ENCODE measurements around the gene PLIN5.
A peak's percentile ranks its signal among the peaks of the same experiment; 100 is the strongest.
"Not testable (repeated sequence)": the region's sequence is repeated elsewhere in the genome, so short reads cannot be mapped to it uniquely, and the experiment has no call there.

PLIN5 gene

DNA sequence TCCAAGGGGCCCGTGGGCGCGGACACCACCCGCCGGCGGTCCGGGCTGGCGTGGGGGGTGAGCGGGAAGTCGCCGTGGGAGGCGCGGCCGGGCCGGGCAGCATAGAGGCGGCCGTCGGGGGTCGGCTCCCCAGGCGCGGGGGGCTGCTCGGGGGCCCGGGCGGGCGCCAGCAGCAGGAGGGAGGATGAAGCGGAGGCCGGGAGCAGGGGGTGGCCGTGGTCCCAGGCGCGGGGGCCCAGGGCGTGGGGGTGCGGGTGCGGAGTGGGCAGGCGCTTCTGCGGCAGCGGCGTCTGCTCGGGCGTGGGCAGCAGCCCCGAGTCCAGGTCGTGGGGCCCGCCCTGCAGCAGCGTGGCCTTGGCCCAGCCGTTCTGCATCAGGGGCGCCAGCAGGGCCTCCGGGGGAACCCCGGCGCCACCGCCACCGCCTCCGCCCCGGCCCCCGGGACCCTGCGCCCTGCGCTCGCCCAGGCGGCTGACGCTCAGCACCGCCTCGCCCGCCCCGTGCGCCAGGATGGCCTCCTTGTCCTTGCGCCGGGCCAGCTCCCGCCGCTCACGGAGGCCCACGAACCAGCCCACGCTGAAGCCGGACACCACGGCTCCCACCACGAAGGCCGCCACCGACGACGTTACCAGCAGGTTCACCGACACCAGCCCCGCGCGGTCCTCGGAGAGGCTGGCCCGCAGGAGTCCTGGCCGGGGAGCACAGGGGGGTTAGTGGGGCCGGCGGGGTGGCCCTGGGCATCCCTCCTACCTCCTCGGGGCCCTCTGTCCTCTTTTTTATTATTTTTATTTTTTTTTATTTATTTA lies 9.0 kb upstream of the PLIN5 start:
- no peak for DNase-seq

DNA sequence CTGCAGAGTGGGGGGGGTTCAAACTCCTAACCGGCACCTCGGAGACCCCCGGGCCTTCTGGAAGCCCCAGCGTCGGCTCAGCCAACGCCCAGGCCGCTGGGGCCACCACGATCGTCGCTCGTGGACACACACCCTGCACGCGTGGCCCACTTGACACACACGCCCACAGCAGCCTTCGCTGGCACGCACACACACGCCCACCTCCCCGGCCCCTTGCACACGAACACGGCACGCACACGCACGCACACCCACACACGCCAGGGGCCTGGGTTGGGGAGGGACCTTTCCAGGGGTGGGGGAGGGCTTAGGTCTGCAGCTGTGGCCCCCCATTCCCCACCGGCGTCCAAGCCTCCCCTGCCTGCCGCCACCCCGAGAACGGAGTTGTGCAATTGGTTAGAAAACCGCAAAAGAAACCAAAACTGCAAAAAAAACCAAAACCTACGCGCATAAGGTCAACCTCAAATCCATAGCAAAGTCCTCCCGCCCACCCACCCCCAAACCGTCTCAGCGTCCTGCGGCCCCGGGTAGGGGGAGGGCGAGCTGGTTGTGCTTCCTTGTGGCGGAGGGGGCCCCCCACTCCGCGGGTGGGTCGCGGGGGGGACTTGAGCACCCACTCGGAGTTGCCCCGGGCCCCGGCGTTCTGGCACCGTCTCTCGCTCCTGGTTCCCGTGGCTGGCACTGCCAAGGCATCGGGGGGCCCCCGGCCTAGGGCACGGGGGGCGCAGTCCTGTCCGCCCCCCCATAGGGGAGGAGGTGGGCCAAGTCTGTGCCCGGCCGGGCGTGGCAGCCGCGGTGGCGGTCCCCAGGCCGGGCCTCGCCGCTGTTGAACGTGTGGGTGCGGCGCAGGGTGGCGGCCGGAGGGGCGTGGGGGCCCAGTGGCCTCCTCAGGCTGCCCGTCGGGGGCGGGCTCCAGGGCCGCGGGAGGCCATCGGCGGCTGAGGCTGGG lies 8.1 kb upstream of the PLIN5 start:
- DNase-seq = no peak

DNA sequence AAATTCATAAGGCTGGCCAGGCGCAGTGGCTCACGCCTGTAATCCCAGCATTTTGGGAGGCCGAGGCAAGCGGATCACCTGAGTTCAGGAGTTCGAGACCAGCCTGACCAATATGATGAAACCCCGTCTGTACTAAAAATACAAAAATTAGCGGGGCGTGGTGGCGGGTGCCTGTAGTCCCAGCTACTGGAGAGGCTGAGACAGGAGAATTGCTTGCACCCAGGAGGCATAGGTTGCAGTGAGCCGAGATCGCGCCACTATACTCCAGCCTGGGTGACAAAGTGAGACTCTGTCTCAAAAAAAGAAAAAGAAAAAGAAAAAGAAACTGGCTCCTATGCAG lies 6.8 kb upstream of the PLIN5 start:
- not testable (repeated sequence) for DNase-seq

DNA sequence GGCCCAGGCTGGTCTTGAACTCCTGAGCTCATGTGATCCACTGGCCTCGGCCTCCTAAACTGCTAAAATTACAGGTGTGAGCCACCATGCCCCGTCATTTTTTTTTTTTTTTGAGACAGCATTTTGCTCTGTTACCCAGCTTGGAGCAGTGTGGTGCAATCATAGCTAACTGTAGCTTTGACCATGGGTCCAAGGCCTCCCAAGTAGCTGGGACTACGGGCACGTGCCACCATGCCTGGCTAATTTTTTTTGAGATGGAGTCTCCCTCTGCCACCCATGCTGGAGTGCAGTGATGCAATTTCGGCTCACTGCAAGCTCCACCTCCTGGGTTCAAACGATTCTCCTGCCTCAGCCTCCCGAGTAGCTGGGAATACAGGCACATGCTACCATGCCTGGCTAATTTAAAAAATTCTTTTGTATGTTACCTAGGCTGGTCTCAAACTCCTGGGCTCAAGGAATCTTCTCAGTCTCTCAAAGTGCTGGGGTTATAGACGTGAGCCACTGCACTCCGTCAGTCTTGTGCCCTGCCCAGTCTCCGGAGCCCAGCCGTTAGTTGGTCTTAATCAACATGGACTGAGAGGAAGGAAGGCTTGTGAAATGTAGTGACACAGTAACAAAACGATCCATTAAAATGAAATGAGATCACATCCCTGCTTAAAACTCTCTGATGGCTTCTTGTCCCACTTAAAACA lies 6.2 kb upstream of the PLIN5 start:
- DNase-seq = no peak

DNA sequence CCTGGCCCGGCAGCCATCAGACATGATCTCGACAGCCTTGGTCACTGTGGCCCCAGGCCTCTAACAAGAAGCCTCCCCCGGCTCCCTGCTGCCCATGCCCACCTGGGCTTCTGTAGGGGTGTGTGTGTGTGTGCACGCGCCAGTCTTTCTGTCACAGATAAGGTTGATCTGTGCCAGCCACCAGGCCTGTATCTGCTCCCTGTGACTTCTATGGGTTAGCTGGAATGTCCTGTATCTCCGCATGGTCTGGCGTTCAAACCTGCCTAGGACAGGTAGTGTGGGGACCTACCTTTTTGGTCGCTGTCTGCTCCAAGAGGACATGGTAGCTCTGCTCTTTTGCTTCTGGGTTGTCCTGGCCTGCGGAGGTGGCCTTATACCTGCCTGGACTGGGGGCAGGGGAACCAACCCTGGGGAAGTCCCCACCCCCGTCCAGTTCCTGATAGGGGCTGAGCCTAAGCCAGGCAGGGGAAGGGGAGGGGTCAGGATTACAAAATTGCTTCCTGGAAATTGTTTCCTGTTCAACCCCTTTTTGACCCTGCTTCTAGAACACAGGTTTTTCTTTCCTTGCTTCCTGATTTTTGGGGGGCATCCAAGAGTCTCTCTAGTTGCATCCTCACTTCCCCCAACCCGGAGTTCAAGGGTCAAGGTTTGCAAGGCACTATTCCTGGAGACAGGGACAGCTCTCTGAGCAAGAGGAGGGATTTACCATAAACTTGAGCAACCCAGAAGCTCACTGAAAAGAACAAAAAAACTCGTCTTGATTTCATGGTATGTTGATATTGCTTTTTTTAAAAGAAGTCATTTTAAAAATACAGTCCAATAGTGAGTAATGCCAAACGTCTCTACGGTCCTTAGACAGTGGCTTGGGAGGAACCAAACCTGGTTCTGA lies 4.9 kb upstream of the PLIN5 start, which contains the start of gene LRG1:
Gene LRG1 (minus strand): TSS at position 344 of the 889 bp plus-strand sequence. CDS start 23 bp downstream, at position 321.
- no peak for DNase-seq

DNA sequence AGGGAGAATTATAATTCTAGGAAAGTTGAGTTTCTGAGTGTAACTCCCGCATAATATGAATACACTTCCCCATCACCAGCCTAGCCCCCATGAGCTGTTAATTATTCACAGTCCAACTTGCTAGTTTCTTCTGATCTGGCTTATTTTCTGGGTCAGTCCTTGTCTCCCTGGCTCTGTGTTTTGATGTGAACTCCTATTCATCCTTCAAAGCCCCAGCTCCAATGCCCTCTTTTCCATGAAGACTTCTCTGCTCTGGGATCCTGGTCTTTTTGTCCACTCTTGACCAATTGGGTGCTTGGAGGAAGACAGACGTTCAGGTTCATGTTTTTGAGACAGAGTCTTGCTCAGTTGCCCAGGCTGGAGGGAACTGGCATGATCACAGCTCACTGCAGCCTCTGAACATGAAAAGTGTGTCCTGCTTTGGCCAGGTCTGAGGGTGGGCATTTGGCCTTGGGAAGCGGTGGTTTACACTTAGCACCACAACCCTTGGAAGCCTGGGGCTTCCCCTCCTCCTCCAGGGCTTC lies 4.2 kb upstream of the PLIN5 start:
- DNase-seq = no peak

DNA sequence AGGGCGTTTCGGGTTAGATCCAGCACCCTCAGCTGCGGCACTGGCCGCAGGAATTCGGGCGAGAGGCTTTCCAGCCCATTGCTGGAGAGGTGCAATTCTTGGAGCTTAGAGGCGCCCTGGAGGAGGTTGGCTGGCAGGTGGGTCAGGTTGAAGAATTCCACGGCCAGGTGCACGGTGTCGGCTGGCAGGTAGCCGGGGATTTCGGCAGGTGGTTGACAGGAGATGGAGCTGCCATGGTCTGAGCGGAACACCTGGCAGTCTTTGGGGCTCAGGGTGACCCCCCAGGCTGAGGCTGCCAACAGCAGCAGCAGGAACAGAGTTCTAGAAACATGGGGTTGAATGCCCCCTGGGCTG lies 3.6 kb upstream of the PLIN5 start:
- no peak for DNase-seq

DNA sequence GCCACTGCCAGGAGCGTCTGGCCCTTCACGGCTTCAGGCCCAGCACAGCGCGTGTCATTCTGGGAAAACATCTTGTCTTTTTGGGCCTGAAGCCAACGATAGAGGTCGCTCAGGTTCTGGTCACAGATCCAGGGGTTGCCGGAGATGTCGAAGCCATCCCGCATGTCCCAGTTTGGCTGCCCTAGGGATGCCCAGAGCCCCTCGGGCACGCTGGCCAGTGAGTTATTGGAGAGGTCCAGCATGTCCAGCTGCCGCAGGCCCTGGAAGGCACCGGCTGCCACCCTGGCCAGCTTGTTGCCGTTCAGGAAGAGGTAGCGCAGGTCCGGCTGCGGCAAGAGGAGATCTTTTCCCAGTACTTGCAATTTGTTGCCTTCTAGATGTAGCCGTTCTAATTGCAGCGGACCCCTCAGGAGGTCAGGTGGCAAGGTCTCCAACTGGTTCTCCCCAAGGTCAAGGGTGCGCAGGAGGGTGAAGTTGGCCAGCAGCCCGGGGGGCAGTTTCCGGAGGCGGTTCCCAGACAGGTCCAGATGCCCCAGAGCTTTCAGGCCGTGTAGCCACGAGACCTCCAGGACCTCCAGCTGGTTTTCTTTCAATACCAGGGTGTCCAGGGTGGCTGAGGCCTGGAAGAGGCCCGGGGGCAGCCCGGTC lies 3.1 kb upstream of the PLIN5 start:
- DNase-seq = no peak

DNA sequence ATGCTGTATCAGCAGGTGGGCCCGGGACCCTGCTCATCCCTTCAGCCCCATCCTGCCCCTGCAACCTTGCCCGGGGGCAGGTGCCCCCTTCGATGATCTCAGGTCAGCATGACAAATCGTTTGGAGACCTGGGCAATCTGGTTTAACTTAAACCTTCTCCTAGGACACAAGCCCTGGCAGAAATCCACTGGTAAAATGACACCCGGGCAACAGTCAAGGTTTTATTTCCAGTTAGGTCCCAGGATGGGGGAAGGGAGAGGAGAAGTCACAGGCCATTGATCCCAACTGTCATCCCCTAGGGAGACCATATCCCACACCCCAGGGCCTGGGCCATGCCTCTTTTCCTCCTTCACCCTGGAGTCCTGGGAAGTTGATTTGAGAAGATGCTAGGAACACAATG lies 1.8 kb upstream of the PLIN5 start:
- DNase-seq = no peak

DNA sequence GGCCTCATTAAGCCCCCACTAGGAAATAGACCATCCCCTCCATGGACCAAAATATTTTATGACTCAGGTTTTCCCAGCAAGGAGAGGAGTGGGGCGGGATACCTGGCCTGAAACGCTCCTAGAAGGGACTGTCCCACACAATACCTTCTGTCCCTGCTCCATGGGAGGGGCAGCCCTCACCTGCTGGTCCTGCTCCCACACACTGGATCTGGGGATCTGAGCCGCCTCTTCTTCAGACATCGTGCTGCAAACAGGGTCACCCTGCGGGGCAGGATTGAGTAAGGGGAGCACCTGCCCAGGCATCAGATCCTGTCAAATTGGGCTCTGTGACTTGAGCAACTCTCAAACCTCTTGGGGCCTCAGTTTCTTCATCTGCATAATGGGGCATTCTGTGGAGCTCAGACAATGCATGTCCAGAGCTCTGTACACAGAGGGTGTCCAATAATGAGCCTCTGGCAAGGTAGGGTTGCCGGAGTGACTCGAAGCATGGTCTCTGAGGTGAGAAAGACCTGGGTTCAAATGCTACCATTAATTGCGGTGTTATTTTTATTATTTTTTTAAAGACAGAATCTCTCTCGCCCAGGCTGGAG lies 1.1 kb downstream of the PLIN5 start:
- no peak for DNase-seq

DNA sequence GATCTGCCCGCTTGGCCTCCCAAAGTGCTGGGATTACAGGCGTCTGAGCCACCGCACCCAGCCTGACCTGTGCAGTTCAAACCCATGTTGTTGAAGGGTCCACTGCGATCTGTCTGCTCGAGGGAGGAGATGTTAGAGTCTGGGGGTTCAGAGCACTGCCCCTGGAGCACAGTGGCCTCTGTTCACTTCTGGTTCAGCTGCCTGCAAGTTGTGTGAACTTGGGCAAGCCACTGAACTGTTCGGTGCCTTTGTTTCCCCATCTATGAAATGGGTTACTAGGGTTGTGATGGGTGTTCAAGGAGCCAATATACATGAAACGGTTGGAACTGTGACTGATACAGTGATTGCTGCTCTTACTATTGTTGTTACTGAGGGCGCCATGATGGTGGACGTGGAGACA lies 1.7 kb downstream of the PLIN5 start:
- no peak for DNase-seq

DNA sequence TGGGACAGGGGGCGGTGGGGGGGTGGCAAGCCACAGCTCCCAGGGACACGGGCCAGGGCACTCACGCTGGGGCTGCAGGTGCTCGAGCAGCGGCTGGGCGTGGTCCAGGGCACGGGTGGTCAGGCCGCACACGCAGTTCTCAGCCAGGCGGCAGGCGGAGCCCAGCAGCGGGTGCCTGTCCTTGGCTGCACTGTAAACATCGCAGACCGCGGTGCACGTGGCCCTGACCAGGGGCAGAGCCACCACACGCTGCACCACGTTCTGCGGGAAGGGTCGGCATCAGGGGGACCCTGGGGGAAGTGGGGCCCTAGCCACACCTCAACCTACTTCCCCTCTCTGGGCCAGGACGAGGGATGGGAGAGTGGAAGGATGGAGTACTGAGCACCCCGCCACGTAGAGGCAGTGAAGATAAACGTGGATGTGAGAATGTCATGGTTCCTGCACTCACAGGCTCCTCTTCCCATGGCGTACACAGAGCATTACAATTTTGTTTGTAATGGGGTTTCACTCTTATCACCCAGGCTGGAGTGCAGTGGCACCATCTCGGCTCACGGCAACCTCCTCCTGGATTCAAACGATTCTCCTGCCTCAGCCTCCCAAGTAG lies 3.4 kb downstream of the PLIN5 start:
- no peak for DNase-seq

DNA sequence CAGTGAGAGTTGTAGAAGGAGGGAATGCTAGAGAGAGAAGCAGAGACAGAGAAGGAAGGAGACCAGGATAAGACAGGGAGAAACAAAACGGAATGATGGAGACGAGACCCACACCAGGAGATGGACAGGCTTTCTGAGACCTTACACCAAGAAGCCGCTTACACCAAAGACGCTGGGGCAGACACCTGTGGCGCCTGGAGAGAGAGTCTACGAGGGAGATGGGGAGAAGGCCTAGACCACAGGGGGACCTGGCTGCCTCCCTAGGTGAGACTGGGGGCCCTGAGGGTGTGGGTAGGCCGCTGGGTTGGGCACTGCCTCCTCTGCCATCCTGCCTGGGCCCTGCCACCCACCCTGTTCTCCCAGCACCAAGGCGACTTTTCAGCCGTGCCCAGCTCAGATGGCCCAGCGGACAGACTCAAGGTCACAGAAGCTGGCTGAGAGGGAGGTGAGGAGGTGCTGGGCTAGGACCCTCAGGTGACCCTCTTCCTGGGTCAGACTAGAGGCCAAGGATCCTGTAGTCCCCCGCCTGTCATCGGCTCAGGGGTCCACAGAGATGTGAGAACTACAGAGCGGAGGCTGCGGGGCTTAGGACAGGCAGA lies 5.0 kb downstream of the PLIN5 start:
- DNase-seq = no peak

DNA sequence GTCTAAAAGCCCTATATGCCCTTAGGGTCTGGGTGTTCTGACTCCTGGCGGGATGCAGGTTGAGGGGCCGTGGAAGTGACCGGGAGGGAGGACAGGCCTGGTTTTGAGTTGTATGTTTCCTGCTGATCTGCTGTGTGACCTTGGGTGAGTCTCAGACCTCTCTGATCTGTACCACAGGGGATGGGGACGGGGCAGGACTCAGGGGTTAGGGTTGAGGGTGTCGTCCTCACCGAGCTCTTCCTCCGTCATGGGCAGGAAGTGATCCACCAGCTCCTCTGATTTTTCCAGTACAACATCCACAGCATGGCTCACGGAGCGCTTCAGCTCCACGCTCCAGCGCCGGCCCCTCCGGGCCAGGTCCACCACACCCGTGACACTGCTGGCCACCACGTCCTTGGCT lies 6.2 kb downstream of the PLIN5 start:
- DNase-seq = no peak

DNA sequence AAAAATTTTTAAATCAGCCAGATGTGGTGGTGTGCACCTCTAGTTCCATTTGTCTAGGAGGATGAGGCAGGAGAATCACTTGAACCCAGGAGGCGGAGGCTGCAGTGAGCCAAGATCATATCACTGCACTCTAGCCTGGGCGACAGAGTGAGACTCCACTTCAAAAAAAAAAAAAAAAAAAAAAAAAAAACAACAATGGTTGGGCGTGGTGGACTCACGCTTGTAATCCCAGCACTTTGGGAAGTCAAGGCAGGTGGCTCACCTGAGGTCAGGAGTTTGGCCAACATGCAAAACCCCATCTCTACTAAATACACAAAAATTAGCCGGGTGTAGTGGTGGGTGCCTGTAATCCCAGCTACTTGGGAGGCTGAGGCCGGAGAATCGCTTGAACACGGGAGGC lies 7.6 kb downstream of the PLIN5 start:
- not testable (repeated sequence) for DNase-seq

DNA sequence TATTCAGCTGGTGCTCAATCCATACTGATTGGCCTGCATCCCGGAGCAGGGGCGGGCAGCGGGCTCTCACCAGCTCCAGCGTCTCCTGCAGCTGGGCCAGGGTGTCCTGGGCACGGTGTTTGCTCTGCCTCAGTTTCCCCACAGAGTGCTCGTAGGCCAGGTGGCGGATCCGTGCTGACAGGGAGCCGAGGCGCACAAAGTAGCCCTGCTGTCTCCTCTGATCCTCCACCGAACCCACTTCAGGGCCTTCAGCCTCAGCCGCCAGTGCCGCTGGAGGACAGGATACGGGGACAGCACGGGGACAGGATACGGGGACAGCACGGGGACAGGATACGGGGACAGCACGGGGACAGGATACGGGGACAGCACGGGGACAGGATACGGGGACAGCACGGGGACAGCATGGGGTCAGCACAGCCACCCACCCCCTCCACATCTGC lies 9.4 kb downstream of the PLIN5 start:
- DNase-seq = no peak

DNA sequence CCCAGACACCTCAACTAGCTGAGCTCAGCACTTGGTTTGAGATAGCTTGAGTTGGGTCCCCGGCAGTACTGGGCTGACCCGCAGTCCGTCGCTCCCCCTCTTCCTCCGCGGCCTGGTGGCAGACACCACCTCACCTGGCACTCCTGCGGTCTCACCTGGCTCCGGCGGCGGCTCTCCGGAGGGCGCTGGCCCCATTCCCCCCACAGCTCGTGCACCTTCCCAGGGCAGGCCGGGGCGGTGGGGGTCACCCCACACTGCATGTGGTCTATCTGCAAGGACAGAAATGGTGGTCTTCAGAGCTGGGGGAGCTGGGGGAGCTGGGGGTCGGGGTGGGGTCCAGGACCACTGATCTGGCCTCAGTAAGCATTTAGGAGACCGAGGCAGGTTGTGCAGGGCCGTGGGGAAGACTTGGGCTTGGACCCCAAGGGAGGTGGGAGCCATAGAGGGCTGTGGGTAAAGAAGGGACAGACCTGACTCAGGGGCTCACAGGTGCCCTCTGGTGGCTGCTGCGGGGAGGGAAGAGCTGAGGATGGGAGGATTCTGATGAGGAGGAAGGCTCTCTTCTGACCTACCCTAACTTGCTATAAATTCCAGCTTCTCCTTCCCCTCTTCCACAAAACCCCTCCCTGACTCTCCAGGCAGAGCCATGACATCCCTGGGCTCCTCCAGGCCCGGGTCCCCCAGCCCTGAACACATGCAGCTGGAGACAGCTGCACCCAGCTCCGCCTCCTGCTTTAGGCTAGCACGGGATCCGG lies 10.0 kb downstream of the PLIN5 start:
- peak in 10 of 51 donors; percentile 4 to 41 (median 12) for DNase-seq
